GM12892 (cell line): Measurements from ENCODE around the gene TRAP1.

Experiments
- DNase-seq: peaks from one replicate; pipeline ENCODE4 v3.0.0; 2011; ENCODE audit not compliant: insufficient read length
- FAIRE-seq: peaks from 2 replicates; lab custom pipeline; 2011; peaks lifted over from hg19 to GRCh38; lab: Jason Lieb, UNC
- POLR2A ChIP-seq: IDR thresholded peaks from 2 replicates; pipeline ENCODE4 v1.6.1; 2011; ENCODE audit warnings: low read depth, low read length, control low read depth
- POLR2AphosphoS5 ChIP-seq: IDR thresholded peaks from 2 replicates; pipeline ENCODE4 v1.6.1; 2011; ENCODE audit warnings: low read depth, low read length, control low read depth
- TAF1 ChIP-seq: IDR thresholded peaks from 2 replicates; pipeline ENCODE4 v1.6.1; 2011; ENCODE audit warnings: low read depth, mild to moderate bottlenecking, control low read depth, low read length, borderline replicate concordance

Gene TRAP1

DNA sequence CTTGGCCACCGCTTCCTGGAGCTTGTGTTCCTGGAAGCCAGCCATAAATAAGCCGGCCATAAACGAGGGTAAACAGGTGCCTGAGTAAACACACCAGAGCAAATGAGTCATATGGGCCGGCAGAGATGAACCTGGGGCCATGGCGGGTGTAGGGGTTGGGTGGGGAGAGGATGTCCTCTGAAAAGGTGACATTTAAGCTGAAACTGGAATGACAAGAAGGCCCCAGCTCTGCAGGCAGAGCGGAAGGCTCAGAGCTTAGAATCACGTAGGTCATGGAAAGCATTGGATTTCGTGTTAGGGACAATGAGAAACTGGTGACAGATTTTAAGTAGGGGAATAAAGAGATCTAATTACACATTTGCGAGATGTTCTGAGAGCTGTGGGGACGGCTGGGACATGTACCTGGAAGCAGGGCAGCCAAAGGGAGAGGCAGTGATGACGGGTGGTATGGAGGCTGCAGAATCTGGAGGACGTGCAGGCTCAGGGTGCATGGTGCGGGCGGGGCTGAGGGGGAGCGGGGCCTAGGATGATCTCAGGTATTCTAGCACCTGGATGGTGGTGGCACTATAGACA is 70.9 kb downstream of the TRAP1 start:
- DNase-seq (no peak), FAIRE-seq (no peak)
- TF ChIP-seq POLR2A (no peak), POLR2AphosphoS5 (no peak), TAF1 (no peak)

DNA sequence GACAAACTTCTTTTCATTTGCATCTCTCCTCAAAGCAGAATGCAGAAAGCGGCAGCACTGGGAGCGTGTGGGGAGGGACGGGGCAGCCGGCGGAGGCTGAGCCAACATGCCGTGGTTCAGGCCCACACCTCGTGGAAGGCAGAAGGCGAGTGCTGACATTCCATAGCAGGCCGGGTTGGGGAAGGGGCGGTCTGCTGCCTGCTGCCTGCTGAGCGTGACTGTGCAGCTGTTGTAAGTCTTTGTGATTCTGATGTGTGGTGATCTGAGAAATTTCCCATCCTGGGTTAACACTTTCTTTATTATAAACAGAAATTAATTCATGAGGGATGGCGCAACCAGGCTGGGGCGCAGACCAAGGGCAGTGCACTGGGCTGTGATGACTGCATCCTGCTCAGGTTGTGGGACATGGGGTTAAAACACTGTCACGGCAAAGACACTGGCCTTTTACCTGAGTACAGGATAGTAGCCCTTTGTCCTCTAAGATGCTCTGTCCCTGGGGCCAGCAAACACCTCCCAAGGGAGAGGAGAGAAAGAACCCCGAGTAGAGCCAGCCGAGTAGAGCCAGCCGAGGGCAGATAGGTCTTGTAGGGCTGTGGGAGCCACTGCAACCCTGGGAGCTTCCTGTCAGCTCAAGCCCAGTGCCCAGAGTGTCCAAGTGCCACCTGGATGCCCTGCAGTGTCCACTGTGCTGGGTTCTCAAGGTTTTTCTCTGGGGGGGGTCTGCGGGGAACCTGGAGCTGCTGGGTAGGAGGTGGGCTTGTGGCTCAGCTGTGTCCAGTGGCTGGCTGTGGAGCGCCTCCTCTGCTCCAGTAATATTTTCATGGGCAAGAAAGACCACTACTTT is 71.6 kb downstream of the TRAP1 start:
- FAIRE-seq (no peak), DNase-seq (no peak)
- no peak for TF ChIP-seq POLR2AphosphoS5
- TF ChIP-seq POLR2A: no peak
- no peak for TF ChIP-seq TAF1

DNA sequence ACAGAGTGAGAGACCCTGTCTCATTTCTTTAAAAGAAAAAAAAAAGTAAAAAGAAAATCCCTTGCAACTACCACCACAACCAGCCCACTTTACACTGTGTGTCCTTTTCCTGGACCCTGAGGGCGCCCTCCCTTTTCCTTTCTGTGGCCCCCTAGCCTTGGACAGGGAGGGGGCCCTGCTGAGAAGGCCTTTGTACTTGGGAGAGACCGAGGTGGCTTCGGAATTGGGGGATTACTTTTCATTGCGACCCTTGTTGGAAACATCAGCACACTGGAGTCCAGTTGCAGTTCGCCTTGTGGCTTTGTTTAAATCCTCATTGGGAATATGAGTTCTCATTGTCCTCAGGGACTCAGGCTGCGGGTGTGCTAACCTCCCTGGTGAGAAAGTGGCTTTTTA is 72.2 kb downstream of the TRAP1 start:
- no peak for DNase-seq
- TF ChIP-seq POLR2AphosphoS5: no peak
- no peak for TF ChIP-seq POLR2A
- TF ChIP-seq TAF1: no peak
- no peak for FAIRE-seq

DNA sequence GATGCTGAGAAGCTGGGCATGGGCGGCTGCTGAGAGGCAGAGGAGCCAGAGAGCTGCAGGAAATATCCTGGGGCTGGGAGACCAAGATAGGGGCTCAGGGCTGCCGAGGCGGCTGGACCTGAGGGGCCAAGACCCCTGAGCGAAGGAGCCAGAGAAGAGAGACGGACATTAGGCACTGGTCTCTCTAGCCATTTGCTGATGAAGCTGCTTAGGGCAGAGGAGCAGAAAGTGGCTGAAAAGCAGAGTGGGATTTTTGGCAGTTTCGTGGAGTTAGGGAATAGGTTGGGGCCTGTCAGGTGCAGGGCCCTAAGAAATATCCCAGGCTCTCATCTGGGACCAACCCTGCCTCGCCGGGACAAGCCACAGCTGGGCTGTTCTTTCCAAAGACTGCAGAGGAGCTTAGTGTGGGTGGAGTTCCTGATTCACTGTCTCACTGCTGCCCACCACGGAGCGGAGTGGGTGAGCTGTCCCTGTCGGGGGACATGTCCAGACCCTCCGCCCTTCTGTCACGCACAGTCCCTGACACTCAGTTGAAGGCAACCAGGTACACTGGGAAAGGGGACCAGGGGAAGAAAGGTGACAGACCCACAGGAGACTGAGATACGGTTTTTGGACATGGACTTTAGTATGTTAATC is 74.1 kb downstream of the TRAP1 start:
- no peak for TF ChIP-seq TAF1
- no peak for TF ChIP-seq POLR2AphosphoS5
- no peak for TF ChIP-seq POLR2A
- DNase-seq (no peak), FAIRE-seq (no peak)

DNA sequence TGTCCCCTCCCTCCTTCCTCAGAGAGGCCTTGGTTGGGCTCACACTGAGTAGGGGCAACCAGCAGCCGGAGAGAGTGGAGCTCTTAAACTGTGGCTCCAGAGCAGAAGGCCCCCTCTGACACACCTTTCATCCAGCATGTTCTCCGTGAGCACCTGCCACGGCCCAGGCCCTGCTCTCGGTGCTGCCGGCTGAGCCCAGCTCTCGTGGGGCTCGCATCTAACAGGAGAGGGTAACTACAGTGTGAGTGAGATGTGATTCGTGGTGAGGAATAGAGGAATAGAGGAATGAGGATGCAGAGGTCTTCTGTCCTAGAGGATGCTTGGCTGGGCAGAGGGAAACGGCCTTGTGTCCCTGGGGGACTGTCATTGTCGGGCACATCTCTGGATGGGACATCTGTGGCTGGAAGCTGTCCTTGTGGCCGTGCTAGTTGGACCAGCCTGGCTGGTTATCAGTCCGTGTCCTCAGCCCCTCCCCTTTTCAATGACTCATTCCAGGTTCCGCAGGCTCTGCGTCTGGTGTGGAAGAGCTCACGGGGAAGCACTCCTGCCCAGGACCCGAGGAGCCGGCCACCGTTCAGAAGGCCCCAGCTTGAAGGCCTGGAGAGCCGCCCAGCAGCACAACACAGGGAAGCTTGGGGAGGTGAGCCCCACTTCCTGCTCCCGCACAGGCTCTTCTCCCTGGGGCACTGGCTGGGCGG is 74.8 kb downstream of the TRAP1 start:
- DNase-seq (no peak), FAIRE-seq (no peak)
- TF ChIP-seq POLR2A (no peak), TAF1 (no peak), POLR2AphosphoS5 (no peak)

DNA sequence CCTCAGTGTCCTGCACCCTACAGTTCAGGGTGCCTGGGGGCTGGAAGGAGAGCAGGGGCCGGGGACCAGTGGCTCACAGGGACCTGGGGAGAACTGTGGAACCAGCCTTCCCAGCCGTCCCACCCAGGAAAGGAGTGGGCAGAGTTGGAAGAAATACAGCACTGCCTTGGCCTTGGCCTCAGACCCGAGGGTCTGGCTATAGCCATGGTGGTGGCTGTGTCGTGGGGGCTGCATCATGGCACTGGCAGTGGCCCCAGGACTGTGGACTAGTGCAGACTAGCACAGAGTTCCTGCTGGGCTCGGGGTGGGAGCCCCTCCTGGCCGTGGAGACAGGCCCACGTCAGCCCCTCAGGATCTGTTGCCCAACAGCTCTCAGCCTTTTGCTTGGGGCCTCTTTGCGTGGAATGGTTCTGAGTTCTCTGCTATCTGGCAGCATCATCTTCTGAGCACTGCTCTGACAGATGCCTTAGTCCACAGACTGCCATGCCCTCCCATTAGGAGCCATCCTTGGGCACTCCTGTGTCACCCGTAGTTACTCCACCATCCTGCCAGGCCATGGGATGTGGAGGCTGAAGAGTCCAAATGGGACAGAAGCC is 75.4 kb downstream of the TRAP1 start:
- FAIRE-seq: no peak
- TF ChIP-seq POLR2A (no peak), POLR2AphosphoS5 (no peak), TAF1 (no peak)
- DNase-seq: no peak

DNA sequence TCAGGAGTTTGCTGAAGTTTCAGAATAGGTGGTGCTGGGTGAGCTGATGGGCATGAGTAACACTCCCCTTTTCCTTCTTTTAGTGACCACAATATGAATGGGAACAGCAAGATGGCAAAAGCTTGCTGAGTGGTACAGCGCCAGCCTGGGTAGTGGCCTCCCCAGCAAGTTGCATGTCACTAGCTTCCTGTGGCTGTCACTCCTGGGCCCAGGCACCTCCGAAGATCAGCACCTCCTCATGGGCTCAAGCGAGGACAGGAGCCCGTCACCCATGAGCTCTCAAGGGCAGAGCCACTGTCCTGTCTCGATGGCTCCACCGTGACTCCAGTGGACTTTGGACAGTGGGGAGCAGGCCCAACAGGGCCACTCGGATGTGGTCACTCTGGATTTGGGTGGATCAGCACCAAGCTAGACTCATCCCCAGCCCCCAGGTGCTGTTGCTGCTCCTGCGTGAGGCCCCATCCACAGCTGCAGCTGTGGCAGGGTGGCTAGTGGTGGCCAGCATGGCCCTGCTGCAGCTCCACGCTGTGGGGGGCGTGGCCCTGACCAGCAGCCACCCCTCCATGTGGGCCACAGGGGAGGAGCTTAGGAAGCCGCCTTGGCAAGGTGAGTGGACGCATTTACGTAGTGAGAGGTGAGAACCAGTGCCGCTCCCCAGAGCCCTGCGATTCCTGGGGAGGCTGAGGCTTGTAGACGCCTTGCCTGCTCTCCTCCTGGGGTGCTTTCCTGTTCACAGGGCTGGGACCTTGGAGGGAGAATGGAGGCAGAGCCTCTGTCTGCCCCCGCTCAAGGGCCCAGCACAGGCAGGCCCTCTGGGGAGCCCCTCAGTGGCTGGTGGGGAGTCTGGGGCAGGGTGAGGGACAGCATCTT is 76.5 kb downstream of the TRAP1 start:
- FAIRE-seq (no peak), DNase-seq (no peak)
- no peak for TF ChIP-seq POLR2AphosphoS5
- TF ChIP-seq TAF1: no peak
- no peak for TF ChIP-seq POLR2A

DNA sequence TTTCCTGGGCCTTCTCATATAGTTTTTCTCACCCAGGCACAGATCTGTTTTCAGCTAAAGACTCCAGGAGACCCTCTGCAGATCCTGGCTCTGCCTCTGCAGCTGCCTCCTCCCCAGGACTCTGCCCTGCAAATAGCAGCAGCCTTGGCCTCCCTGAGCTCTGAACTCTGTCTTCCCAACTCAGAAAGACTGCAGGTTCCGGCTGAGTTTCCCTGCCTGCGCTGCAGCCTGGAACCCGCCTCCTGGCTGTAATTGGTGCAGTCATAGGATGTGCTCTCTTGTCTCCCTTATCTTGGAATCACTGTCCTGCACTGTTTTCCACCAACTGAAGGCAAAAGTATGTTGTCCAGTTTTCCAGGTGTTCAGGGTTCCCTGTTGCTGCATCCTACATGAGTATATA is 77.1 kb downstream of the TRAP1 start:
- no peak for FAIRE-seq
- DNase-seq: no peak
- TF ChIP-seq POLR2A: no peak
- TF ChIP-seq TAF1: no peak
- TF ChIP-seq POLR2AphosphoS5: no peak

DNA sequence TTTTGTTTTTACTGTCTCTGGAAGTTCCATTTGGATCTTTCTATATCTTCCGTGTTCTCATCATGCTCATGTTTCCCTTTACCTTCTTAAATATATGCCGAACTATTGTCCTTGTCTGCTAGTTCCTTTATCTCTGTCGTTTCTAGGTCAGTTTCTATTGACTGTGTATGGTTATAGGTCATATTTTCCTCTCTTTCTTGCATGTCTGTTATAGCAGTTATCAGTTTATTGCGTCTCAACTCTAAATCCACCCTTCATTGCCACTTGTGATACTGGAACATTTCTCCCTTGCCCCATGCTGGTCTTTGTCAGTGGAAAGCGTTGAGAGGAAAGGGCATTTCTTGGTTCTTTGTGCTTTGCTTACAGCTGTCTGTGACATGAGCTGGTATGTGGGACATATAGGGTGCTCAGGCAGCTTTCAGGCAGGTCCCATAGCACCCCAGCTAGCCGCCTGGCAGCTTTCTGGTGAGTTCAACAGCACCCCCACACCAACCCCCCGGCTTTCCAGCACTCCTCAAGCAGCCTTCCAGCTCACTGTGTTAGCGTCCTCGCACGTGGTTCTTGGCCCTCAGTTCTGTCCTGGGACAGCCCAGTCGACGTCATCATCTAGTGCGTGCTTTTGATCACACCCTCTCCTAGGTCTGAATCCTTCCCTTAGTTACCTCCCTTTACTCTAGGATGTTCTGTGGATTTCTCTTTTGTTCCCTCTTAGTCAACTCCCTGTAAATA is 78.2 kb downstream of the TRAP1 start:
- DNase-seq (no peak), FAIRE-seq (no peak)
- no peak for TF ChIP-seq POLR2AphosphoS5
- TF ChIP-seq POLR2A: no peak
- no peak for TF ChIP-seq TAF1

DNA sequence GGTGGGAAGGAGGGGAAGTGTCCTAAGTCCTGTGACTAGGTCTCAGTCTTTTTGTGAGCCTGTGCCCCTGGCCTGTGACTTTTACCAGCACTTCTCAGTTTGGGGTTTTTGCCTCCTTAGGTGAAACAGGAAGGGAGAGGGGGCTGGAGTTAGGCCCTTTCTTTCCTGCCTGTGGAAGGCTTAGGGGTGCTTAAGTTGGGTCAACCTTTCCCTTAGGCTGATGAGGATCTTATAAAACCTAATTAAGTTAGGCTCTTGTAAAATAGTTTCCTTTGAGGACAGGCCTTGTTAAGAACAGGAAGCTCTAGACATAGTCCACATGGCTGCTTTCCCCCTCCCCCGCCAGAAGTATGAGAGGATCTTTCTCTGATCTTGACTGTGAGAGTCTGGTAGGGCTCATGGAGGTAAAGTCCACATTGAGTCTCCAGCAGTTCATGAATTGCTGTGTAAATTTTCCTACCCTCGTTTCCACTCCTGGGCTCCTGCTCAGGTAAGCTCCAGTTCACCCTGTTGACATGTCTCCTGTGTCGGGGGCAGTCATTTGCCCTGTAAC is 79.9 kb downstream of the TRAP1 start:
- DNase-seq (no peak), FAIRE-seq (peak; percentile 67)
- peak; percentile 10; the same call in 1 of the 2 replicates for TF ChIP-seq TAF1
- no peak for TF ChIP-seq POLR2AphosphoS5
